Large intestine (tissue), 12 donors: ENCODE data around the gene PTPRG. TPM values are rescaled to one million over a fixed set of nuclear protein-coding genes. Genes with fewer than 3 reads are reported as not detected.

Experiments
- DNase-seq, 2 donors: peaks; one replicate each; pipeline versions ENCODE4 v3.0.0 to v3.0.0-alpha.2; 2013
- H3K27ac ChIP-seq: one replicate; pipeline ENCODE4 v1.5.1; 2013; ENCODE audit warnings: low read length
- H3K27me3 ChIP-seq: 2 replicates; pipeline ENCODE4 v1.6.1; 2013; ENCODE audit warnings: low read length; ENCODE audit not compliant: control insufficient read depth, insufficient read depth
- H3K36me3 ChIP-seq: 2 replicates; pipeline ENCODE4 v1.6.1; 2013; ENCODE audit warnings: low read length; ENCODE audit not compliant: control insufficient read depth, insufficient read depth
- H3K4me1 ChIP-seq: one replicate; pipeline ENCODE4 v1.6.1; 2013; ENCODE audit warnings: low read length; ENCODE audit not compliant: control insufficient read depth, insufficient read depth
- H3K4me3 ChIP-seq: one replicate; pipeline ENCODE4 v1.5.1; 2013; ENCODE audit warnings: low read length
- H3K9me3 ChIP-seq: one replicate; pipeline ENCODE4 v1.6.1; 2013; ENCODE audit warnings: mild to moderate bottlenecking, low read depth, low read length, moderate library complexity; ENCODE audit not compliant: control insufficient read depth
- WGBS: methylation state at CpG from one replicate; pipeline ENCODE4 v1.1.5; 2013; ENCODE audit warnings: low lambda C conversion rate; ENCODE audit not compliant: insufficient coverage; 5-methylcytosine and 5-hydroxymethylcytosine counted together
- long read RNA-seq, 11 donors: transcript quantifications; one replicate each; lab custom pipeline, GENCODE V29; 2026
- polyA plus RNA-seq: library from polyadenylated mRNA; unstranded; fragments of 120-200 nt; gene quantifications from one replicate; pipeline ENCODE4 v1.2.1, GENCODE V29; 2013

PTPRG gene
- 18.3 TPM for polyA plus RNA-seq
- long read RNA-seq, donor 1 = 0 reads
- long read RNA-seq, donor 2 = 0 reads
- long read RNA-seq, donor 3 = 0 reads
- long read RNA-seq, donor 4 = 0 reads
- long read RNA-seq, donor 5 = 0 reads
- long read RNA-seq, donor 6, partial matches to known transcripts = 1,916 of 1,917 reads
- long read RNA-seq, donor 6, other reads (novel, unspliced or antisense) = 0 of 1,917 reads
- long read RNA-seq, donor 7 = 0 reads
- long read RNA-seq, donor 8, partial matches to known transcripts = 1,810 of 1,811 reads
- long read RNA-seq, donor 8, other reads (novel, unspliced or antisense) = 0 of 1,811 reads
- long read RNA-seq, donor 9, partial matches to known transcripts = 1,464 of 1,464 reads
- long read RNA-seq, donor 9, other reads (novel, unspliced or antisense) = 0 of 1,464 reads
- long read RNA-seq, donor 10, partial matches to known transcripts = 0 of 2 reads
- long read RNA-seq, donor 10, other reads (novel, unspliced or antisense) = 0 of 2 reads
- long read RNA-seq, donor 11 = 0 reads

- peak; percentile 84 to 96 for DNase-seq
- H3K27me3 ChIP-seq = no peaks in the 10 kb centered on the region
- peaks cover 6% of the 10 kb centered on the region for H3K4me1 ChIP-seq
- peak within 1 kb of the TSS; percentile 71 for H3K4me3 ChIP-seq
- no peaks in the 10 kb centered on the region for H3K9me3 ChIP-seq
- no peaks in the 10 kb centered on the region for H3K36me3 ChIP-seq
- no CpG with 5 or more reads among the region's 74 CpGs for WGBS
- peak within 1 kb of the TSS; percentile 87 for H3K27ac ChIP-seq
Observed at GRCh38 chr3:61561374-61562041, at the start of gene PTPRG. Gene PTPRG, plus strand, starts transcription at chr3:61561571. Its CDS starts 717 bp downstream, at chr3:61562288.

GRCh38 chr3:61518590-61518989 lies 42.8 kb upstream of the PTPRG start:
- peak in 1 of 2 donors; percentile 28 for DNase-seq
- H3K4me1 ChIP-seq = no peaks in the 10 kb centered on the region
- H3K9me3 ChIP-seq = no peaks in the 10 kb centered on the region
- H3K36me3 ChIP-seq = no peaks in the 10 kb centered on the region
- WGBS = 20% methylated on average over 1 of the region's 1 CpG
- H3K4me3 ChIP-seq = no peak overlapping the region
- H3K27me3 ChIP-seq = no peaks in the 10 kb centered on the region
- H3K27ac ChIP-seq = no peak overlapping the region

GRCh38 chr3:61520966-61521628 lies 40.3 kb upstream of the PTPRG start:
- Histone ChIP-seq H3K36me3 (no peaks in the 10 kb centered on the region), H3K4me1 (no peaks in the 10 kb centered on the region), H3K9me3 (no peaks in the 10 kb centered on the region), H3K27me3 (no peaks in the 10 kb centered on the region), H3K4me3 (no peak overlapping the region), H3K27ac (no peak overlapping the region)
- no peak for DNase-seq
- 80% methylated on average over 2 of the region's 2 CpGs for WGBS

GRCh38 chr3:61522060-61522459 lies 39.3 kb upstream of the PTPRG start:
- no peak overlapping the region for H3K27ac ChIP-seq
- H3K9me3 ChIP-seq = no peaks in the 10 kb centered on the region

GRCh38 chr3:61522626-61523025 lies 38.7 kb upstream of the PTPRG start:
- WGBS = no CpG with 5 or more reads among the region's 2 CpGs

More at GRCh38 chr3:61522060-61522459, 39.3 kb upstream of the PTPRG start:
- Histone ChIP-seq H3K36me3 (no peaks in the 10 kb centered on the region), H3K4me1 (no peaks in the 10 kb centered on the region), H3K27me3 (no peaks in the 10 kb centered on the region), H3K4me3 (no peak overlapping the region)
- DNase-seq = no peak
- WGBS = 79% methylated on average over 2 of the region's 4 CpGs

DNA sequence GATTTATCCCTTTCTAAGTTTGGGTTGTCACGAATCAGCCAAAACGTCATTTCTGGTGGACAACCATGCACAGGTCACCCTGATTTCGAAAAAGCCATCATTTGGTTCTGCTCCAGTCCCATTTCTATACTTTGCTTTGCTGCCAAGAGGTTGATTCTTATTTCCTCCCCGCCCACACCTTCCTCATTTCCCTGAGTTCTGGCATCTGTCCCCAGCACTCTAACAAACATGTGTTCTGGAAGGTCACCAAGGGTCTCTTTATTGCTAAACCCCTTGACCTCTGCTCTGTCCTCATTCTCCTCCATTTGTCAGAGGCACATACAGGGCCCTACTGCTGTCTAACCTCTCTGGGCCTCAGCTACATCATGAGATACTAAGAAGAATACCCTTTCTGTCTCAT lies 36.4 kb upstream of the PTPRG start:
- H3K9me3 ChIP-seq = no peaks in the 10 kb centered on the region
- no peak overlapping the region for H3K27ac ChIP-seq
- no peak overlapping the region for H3K4me3 ChIP-seq
- H3K27me3 ChIP-seq = no peaks in the 10 kb centered on the region
- 86% methylated on average over 1 of the region's 4 CpGs for WGBS
- DNase-seq = no peak
- H3K36me3 ChIP-seq = no peaks in the 10 kb centered on the region
- no peaks in the 10 kb centered on the region for H3K4me1 ChIP-seq

More at GRCh38 chr3:61522626-61523025, 38.7 kb upstream of the PTPRG start:
- no peak overlapping the region for H3K4me3 ChIP-seq
- DNase-seq = no peak
- no peaks in the 10 kb centered on the region for H3K36me3 ChIP-seq
- no peak overlapping the region for H3K27ac ChIP-seq
- H3K27me3 ChIP-seq = no peaks in the 10 kb centered on the region
- no peaks in the 10 kb centered on the region for H3K4me1 ChIP-seq
- H3K9me3 ChIP-seq = no peaks in the 10 kb centered on the region

DNA sequence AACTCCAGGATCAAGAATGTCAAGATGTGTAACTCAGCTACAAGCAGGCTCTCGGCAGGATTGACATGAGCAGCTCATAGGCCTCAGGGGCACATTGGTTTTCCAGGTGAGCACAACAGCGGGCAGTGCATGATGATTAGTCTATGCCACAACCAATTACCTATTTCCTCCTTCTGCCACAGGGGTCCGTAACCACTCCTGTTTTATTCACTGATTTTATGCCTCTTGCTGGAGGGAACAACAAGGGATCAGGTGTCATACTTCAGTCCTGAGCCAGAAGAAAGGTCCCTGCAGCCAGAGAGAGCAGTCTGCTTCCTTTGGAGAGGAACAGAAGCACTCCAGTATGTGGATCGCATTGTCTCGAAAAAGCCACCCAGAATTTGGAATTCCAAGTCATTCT lies 35.1 kb upstream of the PTPRG start:
- WGBS = 94% methylated on average over 2 of the region's 5 CpGs

GRCh38 chr3:61527011-61527410 lies 34.4 kb upstream of the PTPRG start:
- no peak overlapping the region for H3K27ac ChIP-seq
- 100% methylated on average over 1 of the region's 8 CpGs for WGBS
- no peaks in the 10 kb centered on the region for H3K4me1 ChIP-seq
- H3K4me3 ChIP-seq = no peak overlapping the region
- H3K27me3 ChIP-seq = no peaks in the 10 kb centered on the region
- no peaks in the 10 kb centered on the region for H3K36me3 ChIP-seq
- no peaks in the 10 kb centered on the region for H3K9me3 ChIP-seq
- DNase-seq = no peak

More for the DNA sequence above, 35.1 kb upstream of the PTPRG start:
- H3K27me3 ChIP-seq = no peaks in the 10 kb centered on the region
- no peaks in the 10 kb centered on the region for H3K4me1 ChIP-seq
- H3K4me3 ChIP-seq = no peak overlapping the region
- no peak overlapping the region for H3K27ac ChIP-seq
- no peaks in the 10 kb centered on the region for H3K36me3 ChIP-seq
- DNase-seq = no peak
- no peaks in the 10 kb centered on the region for H3K9me3 ChIP-seq

DNA sequence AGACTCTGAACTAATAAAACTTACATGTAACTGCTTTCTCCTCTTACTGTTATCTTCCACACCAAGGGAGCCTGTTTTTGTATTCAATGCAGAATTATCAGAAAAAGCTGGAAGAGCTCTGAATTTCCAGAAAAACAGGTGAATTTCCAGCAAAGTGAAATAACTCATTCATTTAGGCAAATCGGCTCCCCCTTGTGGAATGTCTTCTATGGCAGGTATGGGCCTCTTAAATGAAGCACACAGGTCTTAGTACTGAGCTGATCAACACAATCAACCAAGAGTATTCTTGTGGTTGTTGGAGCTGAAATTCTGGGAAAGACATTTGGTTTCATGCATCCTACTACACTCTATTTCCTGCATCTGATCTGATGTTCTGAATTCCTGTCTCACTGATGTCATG lies 31.0 kb upstream of the PTPRG start:
- Histone ChIP-seq H3K4me3 (no peak overlapping the region), H3K9me3 (no peaks in the 10 kb centered on the region), H3K36me3 (no peaks in the 10 kb centered on the region), H3K27ac (no peak overlapping the region), H3K27me3 (no peaks in the 10 kb centered on the region), H3K4me1 (no peaks in the 10 kb centered on the region)
- no CpG with 5 or more reads among the region's 1 CpG for WGBS
- peak in 1 of 2 donors; percentile 29 for DNase-seq

DNA sequence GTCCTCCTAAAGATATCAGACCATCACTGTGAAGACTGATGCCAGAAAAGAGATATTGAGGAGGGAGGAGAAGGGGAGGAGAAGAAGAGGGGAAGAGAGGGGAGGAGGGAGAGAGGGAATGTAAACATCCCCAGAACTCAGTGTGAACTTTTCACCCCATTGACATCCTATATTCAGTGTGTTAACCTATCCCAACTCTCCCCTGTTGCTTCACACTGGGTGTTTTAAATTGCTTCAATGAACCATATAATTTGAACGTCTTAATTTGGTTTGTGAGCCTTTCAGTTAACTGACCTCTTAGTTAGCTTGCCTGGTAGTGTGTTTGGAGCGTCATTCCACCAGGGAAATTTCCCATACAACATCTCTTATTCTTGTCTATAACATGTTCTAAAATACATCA lies 29.8 kb upstream of the PTPRG start:
- no peak for DNase-seq
- H3K9me3 ChIP-seq = no peaks in the 10 kb centered on the region
- H3K4me3 ChIP-seq = no peak overlapping the region
- H3K27me3 ChIP-seq = no peaks in the 10 kb centered on the region
- H3K27ac ChIP-seq = no peak overlapping the region
- WGBS = no CpG with 5 or more reads among the region's 2 CpGs
- no peaks in the 10 kb centered on the region for H3K4me1 ChIP-seq
- no peaks in the 10 kb centered on the region for H3K36me3 ChIP-seq
